Common myeloid progenitor, CD34-positive (primary cell): ENCODE measurements around the gene NPBWR2.

ENCODE experiments used
- CTCF ChIA-PET: fragments of 350-600 bp; sonication (Branson Sonifier 250); formaldehyde crosslinking; loops from one replicate; lab custom pipeline; 2021; ENCODE audit warnings: antibody characterized with exemption; lab: Charles Lee
- POLR2A ChIA-PET: fragments of 350-600 bp; sonication (Branson Sonifier 250); formaldehyde crosslinking; loops from one replicate; lab custom pipeline; 2021; ENCODE audit warnings: antibody characterized with exemption; lab: Charles Lee
- DNase-seq, 3 donors: peaks; one replicate each; pipeline versions ENCODE4 v3.0.0 to v3.0.0-alpha.2; 2013
- H3K27ac ChIP-seq, 2 experiments: 1 replicate in 1 of 2; 2 replicates in 1 of 2; pipeline ENCODE4 v1.7.0; 2013; ENCODE audit warnings: inconsistent platforms in 2 of 2, low read length in 2 of 2, mild to moderate bottlenecking in 2 of 2, low read depth in 1 of 2, moderate library complexity in 1 of 2; ENCODE audit not compliant: severe bottlenecking in 2 of 2, insufficient read depth in 1 of 2, poor library complexity in 1 of 2
- H3K27me3 ChIP-seq, 5 experiments: replicated peaks in 2 of 5; 1 replicate in 3 of 5; 2 replicates in 2 of 5; pipeline versions ENCODE4 v1.6.1 to v1.7.0; 2013; ENCODE audit warnings: low read length in 4 of 5, mild to moderate bottlenecking in 2 of 5, moderate library complexity in 2 of 5, inconsistent platforms in 1 of 5; ENCODE audit not compliant: insufficient read depth in 5 of 5, control insufficient read depth in 4 of 5
- H3K36me3 ChIP-seq, 4 experiments: 1 replicate in 2 of 4; 2 replicates in 2 of 4; pipeline versions ENCODE4 v1.6.1 to v1.7.0; 2013; ENCODE audit warnings: low read length in 3 of 4, control low read depth in 1 of 4, mild to moderate bottlenecking in 1 of 4; ENCODE audit not compliant: control insufficient read depth in 4 of 4, insufficient read depth in 4 of 4
- H3K4me1 ChIP-seq, 4 experiments: 1 replicate in 3 of 4; 2 replicates in 1 of 4; pipeline versions ENCODE4 v1.6.1 to v1.7.1; 2013; ENCODE audit warnings: low read length in 3 of 4, mild to moderate bottlenecking in 3 of 4, control low read depth in 1 of 4, inconsistent platforms in 1 of 4, moderate library complexity in 1 of 4; ENCODE audit not compliant: control insufficient read depth in 4 of 4, insufficient read depth in 4 of 4; ENCODE audit errors: control extremely low read depth in 1 of 4
- H3K4me3 ChIP-seq, 7 experiments: 1 replicate in 4 of 7; 2 replicates in 3 of 7; pipeline versions ENCODE4 v1.5.1 to v1.7.0; 2013; ENCODE audit warnings: mild to moderate bottlenecking in 7 of 7, low read length in 6 of 7, moderate library complexity in 6 of 7, inconsistent platforms in 2 of 7, low read depth in 2 of 7, control low read depth in 1 of 7; ENCODE audit not compliant: insufficient read depth in 4 of 7, control insufficient read depth in 1 of 7; ENCODE audit errors: extremely low read depth in 1 of 7
- H3K9me3 ChIP-seq, 5 experiments: 1 replicate in 4 of 5; 2 replicates in 1 of 5; pipeline versions ENCODE4 v1.6.1 to v1.7.1; 2013; ENCODE audit warnings: low read length in 4 of 5, mild to moderate bottlenecking in 2 of 5, inconsistent platforms in 1 of 5, low read depth in 1 of 5, moderate library complexity in 1 of 5; ENCODE audit not compliant: control insufficient read depth in 4 of 5, insufficient read depth in 2 of 5; ENCODE audit errors: control extremely low read depth in 1 of 5
- WGBS: methylation state at CpG from one replicate; pipeline ENCODE4 v1.1.5; 2013; ENCODE audit not compliant: insufficient coverage; 5-methylcytosine and 5-hydroxymethylcytosine counted together

Gene NPBWR2

DNA sequence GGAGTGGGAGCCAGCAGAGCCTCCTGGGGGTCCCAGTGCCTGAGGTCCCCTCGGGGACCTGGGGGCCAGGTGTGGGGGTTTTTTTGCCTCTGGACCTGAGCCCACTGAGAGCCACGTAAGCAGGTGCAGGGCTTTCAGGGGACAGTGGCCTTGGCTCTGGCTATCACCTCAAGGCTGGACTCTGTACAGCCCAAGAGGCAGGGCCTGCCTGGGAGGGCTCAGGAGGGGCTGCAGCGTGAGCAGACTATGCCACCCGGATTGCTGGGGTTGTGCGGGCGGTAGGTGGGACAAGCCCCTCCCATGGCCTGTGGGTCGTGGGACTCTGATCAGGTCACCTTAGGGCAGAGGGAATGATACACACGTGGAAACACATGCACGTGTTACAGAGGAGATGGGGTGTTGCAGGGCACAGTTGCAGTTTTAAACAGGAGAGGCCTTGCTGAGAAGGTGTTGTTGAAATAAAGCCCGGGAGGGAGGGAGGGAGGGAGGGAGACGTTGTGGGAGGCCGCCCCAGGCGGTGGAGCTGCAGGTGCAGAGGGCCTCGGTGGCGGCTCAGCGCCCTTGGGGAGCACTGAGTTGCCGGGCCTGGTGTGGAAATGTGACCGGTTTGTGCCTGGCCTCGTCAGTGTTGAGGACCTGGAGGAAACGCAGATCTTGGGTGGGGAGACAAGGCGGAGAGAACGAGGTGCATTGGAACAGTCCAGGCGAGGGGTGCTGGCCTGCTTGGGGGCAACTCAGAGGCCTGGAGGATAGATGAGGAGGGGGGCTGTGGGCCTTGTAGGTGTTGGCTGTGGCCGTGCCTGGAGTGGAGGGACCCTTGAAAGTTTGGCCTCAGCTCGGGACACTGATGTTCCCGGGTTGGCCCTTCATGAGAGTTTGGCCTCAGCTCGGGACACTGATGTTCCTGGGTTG, 42.0 kb downstream of the NPBWR2 start:
- Histone ChIP-seq H3K27ac (no peak overlapping the region), H3K4me3 (peak overlapping the region in 1 of 7 experiments; percentile 11), H3K36me3 (no peaks in the 10 kb centered on the region), H3K4me1 (peaks cover 2 to 79% (median 72%) of the 10 kb centered on the region in 4 experiments), H3K27me3 (no peaks in the 10 kb centered on the region), H3K9me3 (no peaks in the 10 kb centered on the region)
- CTCF ChIA-PET, result interaction anchor here (1.1 to 2.7 kb wide), 6 partner anchors 10 to 27 kb away, joined by 3 to 12 read pairs (median 8); partner anchors contain the start of genes OPRL1 and RGS19
- POLR2A ChIA-PET, result interaction anchor here (0.8 to 1.7 kb wide), 2 partner anchors 12 to 14 kb away, joined by 3 to 4 read pairs; partner anchors contain the start of genes OPRL1 and RGS19
- WGBS, result 48% methylated on average over 23 of the region's 27 CpGs
- DNase-seq, result peak in 1 of 3 donors; percentile 40

DNA sequence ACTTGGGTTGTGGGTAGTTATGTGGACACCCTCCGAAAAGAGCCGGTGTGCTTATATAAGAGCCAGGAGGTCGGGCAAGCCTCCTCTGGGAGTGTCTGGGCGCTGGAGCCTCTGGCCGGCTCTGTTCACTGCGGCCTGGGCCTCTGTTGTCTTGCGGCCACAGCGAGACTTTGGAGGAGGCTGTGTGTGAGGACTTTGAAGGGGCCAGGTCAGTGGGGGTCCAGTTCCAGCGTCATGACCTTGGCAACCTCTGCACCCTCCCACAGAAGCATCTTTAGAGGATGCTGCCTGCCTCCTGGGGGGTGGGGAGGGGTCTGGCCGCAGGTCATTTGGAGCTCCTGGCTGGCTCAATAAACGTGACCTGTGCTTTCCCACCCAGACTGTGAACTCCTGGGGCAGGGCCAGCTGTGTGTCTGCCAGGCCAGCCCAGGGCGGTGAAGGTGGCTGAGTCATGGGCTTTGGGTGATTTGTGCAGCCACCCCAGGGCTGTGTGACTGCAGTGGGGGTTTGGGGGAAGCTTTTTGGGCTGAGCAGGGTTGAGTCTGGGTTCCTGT, 43.1 kb downstream of the NPBWR2 start:
- CTCF ChIA-PET, result interaction anchor here (0.8 to 2.7 kb wide), 6 partner anchors 8 to 56 kb away, joined by 3 to 12 read pairs (median 6); partner anchors contain the start of gene OPRL1

DNA sequence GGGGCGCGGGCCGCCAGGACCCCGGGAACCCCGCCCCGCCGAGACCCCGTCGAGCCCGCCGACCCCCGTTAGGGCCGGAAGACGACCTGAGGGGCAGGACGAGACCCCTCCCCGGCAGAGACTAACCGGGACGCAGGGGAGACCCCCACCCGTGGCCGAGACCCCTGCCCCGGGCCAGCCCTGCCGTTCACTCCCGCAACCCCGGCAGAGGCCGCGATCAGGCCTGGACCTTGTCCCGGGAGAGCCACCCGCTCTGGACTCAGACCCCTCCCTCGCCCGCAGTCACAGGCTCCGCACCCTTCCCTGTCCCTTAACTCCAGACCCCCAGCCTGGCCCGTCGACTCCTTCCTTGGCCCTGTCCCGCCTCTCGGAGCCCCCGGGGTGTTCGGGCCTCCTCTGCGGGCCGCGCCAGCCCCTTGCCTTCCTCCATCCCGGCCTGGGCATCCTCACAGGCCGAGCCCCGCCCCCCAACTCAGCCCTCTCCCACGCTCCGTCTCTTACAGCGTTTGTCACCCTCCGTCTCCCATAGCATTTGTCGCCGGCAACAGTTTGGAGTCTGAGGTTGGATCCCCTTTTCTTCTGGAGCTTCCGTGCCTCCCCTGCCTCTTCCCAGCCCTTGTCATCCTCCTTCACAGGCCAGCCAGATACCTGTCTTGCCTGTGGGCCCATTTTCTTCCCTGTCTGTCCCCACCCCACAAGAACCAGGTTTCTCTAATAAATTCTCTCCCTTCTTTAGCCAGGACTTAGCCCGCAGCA, 43.8 kb downstream of the NPBWR2 start:
- peaks cover 2 to 64% (median 58%) of the 10 kb centered on the region in 4 experiments for H3K4me1 ChIP-seq
- 2% methylated on average over 51 of the region's 51 CpGs for WGBS
- H3K4me3 ChIP-seq, result peak overlapping the region; percentile 58 to 83 (median 76)
- peak overlapping the region in 1 of 2 experiments; percentile 43 for H3K27ac ChIP-seq
- POLR2A ChIA-PET, result interaction anchor here (1.0 to 1.7 kb wide), 5 partner anchors 10 to 25 kb away, joined by 3 to 6 read pairs (median 3); partner anchors contain the start of genes OPRL1 and RGS19
- CTCF ChIA-PET, result interaction anchor here (0.8 to 15.2 kb wide), 11 partner anchors 9 to 83 kb away, joined by 3 to 187 read pairs (median 8); partner anchors contain the start of genes C20orf204, LKAAEAR1 and OPRL1
- no peaks in the 10 kb centered on the region for H3K36me3 ChIP-seq
- H3K27me3 ChIP-seq, result no peaks in the 10 kb centered on the region
- DNase-seq, result no peak
- H3K9me3 ChIP-seq, result no peaks in the 10 kb centered on the region

More for the DNA sequence above, 43.1 kb downstream of the NPBWR2 start:
- Histone ChIP-seq H3K4me1 (peaks cover 2 to 70% (median 64%) of the 10 kb centered on the region in 4 experiments), H3K27ac (no peak overlapping the region), H3K9me3 (no peaks in the 10 kb centered on the region), H3K27me3 (no peaks in the 10 kb centered on the region), H3K36me3 (no peaks in the 10 kb centered on the region), H3K4me3 (peak overlapping the region in 5 of 7 experiments; percentile 63 to 83 (median 79))
- no peak for DNase-seq
- WGBS, result 55% methylated on average over 3 of the region's 12 CpGs
- POLR2A ChIA-PET, result interaction anchor here (1.0 to 1.7 kb wide), 2 partner anchors 13 to 17 kb away, joined by 3 to 4 read pairs; no protein-coding TSS in a partner anchor

DNA sequence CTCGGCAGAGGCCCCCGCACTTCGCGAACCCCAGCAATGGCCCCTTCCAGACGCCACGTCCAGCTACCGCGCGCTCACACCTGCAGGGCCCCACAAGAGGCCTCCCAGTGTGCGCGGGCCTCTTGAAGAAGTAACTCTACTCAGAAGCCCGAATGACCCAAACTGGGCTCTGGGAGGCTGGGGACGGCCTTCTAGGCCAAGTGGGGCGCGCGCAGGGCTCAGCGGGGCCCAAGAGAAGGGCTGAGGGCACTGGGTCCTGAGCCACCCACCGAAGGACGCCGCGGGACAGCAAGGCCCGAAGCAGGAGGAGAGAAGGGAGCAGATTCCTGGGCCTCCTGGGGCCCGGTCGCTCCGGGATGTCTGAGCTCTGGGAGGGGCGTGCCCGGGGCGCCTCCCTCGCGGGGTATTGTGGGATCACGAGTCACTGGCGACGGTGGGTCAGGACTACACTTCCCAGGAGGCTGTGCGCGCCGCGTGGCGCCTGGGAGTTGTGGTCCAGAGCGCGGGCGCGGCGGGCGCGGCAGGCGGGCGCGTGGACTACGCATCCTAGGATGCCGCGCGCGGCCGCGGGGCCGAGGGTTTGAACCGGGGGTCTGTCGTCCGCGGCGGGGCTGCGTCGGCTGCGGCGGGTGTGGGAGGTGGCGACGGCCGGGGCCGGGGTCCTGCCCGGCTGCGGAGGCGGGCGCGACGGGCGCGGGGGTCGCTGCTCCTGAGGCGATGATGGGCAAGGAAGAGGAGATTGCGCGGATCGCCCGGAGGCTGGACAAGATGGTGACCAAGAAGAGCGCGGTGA, 44.6 kb downstream of the NPBWR2 start, which contains the start of gene TCEA2:
Gene TCEA2 (plus strand): TSS at position 603 of the 793 bp plus-strand sequence. CDS start 115 bp downstream, at position 718.
- peaks cover 2 to 61% (median 56%) of the 10 kb centered on the region in 4 experiments for H3K4me1 ChIP-seq
- WGBS, result 7% methylated on average over 81 of the region's 85 CpGs
- CTCF ChIA-PET, result interaction anchor here (0.9 to 15.2 kb wide), 8 partner anchors 9 to 83 kb away, joined by 3 to 187 read pairs (median 6); partner anchors contain the start of genes C20orf204 and LKAAEAR1
- no peaks in the 10 kb centered on the region for H3K9me3 ChIP-seq
- DNase-seq, result peak; percentile 89 to 94 (median 93)
- no peaks in the 10 kb centered on the region for H3K27me3 ChIP-seq
- no peaks in the 10 kb centered on the region for H3K36me3 ChIP-seq
- H3K27ac ChIP-seq, result peak within 1 kb of the TSS; percentile 33 to 83
- peak within 1 kb of the TSS; percentile 58 to 83 (median 76) for H3K4me3 ChIP-seq
- POLR2A ChIA-PET, result interaction anchor here (0.7 to 1.6 kb wide), 5 partner anchors 9 to 24 kb away, joined by 3 to 6 read pairs (median 3); partner anchors contain the start of genes OPRL1 and RGS19

DNA sequence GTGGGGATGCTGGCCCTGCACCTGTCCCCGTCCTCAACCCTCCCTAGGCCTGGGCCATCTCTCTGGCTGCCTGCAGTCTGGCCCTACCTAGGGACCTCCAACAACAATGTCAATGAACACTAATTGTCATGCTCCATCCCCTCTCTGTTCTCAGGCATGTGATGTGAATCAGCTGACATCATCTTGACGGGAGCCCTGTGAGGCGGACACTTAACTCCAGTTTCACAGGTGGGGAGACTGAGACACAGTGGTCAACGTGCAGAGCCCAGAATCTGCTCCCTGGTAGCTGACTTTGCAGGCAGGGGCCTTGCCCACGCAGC, 45.1 kb downstream of the NPBWR2 start:
- no peaks in the 10 kb centered on the region for H3K9me3 ChIP-seq
- 63% methylated on average over 5 of the region's 5 CpGs for WGBS
- H3K27ac ChIP-seq, result peak overlapping the region; percentile 33 to 83
- POLR2A ChIA-PET, result interaction anchor here (0.7 to 1.6 kb wide), 5 partner anchors 8 to 24 kb away, joined by 3 to 6 read pairs (median 3); partner anchors contain the start of genes OPRL1 and RGS19
- DNase-seq, result no peak
- H3K4me1 ChIP-seq, result peaks cover 2 to 61% (median 56%) of the 10 kb centered on the region in 4 experiments
- H3K36me3 ChIP-seq, result no peaks in the 10 kb centered on the region
- H3K4me3 ChIP-seq, result peak overlapping the region in 4 of 7 experiments; percentile 76 to 83 (median 80)
- H3K27me3 ChIP-seq, result no peaks in the 10 kb centered on the region
- CTCF ChIA-PET, result interaction anchor here (0.9 to 15.2 kb wide), 8 partner anchors 8 to 82 kb away, joined by 3 to 187 read pairs (median 6); partner anchors contain the start of genes C20orf204 and LKAAEAR1
